ENCODE measurements around the gene RAG2. TPM values are rescaled to one million over a fixed set of nuclear protein-coding genes. Genes with fewer than 3 reads are reported as not detected.

RAG2 gene
- total RNA-seq, 1 donor from 2014 or later: not detected

- intact Hi-C loops (cut with micrococcal nuclease): loop anchor here (5.0 kb wide), 1 partner anchor 52 kb away; no protein-coding TSS in a partner anchor
- H3K4me3 ChIP-seq: no peak overlapping the region
- no peaks in the 10 kb centered on the region for H3K27me3 ChIP-seq (ENCODE audit: low read depth)
- no peak overlapping the region for H3K27ac ChIP-seq (replicated peaks)
- no peaks in the 10 kb centered on the region for H3K36me3 ChIP-seq
- H3K4me1 ChIP-seq: peaks cover 19% of the 10 kb centered on the region
- TF ChIP-seq, protein P1, sequence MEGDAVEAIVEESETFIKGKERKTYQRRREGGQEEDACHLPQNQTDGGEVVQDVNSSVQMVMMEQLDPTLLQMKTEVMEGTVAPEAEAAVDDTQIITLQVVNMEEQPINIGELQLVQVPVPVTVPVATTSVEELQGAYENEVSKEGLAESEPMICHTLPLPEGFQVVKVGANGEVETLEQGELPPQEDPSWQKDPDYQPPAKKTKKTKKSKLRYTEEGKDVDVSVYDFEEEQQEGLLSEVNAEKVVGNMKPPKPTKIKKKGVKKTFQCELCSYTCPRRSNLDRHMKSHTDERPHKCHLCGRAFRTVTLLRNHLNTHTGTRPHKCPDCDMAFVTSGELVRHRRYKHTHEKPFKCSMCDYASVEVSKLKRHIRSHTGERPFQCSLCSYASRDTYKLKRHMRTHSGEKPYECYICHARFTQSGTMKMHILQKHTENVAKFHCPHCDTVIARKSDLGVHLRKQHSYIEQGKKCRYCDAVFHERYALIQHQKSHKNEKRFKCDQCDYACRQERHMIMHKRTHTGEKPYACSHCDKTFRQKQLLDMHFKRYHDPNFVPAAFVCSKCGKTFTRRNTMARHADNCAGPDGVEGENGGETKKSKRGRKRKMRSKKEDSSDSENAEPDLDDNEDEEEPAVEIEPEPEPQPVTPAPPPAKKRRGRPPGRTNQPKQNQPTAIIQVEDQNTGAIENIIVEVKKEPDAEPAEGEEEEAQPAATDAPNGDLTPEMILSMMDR (IDR thresholded peaks at IDR 0.05; ENCODE audit: borderline replicate concordance): no peak
- no peaks in the 10 kb centered on the region for H3K9me3 ChIP-seq (replicated peaks)
- DNase-seq: no peak
Observed at GRCh38 chr11:36620246-36620645, 22.2 kb upstream of the RAG2 start.

GRCh38 chr11:36619502-36619901, 21.5 kb upstream of the RAG2 start:
- Histone ChIP-seq H3K36me3 (no peaks in the 10 kb centered on the region), H3K27me3 (ENCODE audit: low read depth) (no peaks in the 10 kb centered on the region), H3K4me1 (peaks cover 19% of the 10 kb centered on the region), H3K27ac (replicated peaks) (peak overlapping the region; percentile 27), H3K9me3 (replicated peaks) (no peaks in the 10 kb centered on the region), H3K4me3 (peak overlapping the region; percentile 45)
- TF ChIP-seq, protein P1 (IDR thresholded peaks at IDR 0.05; ENCODE audit: borderline replicate concordance): no peak
- intact Hi-C loops (cut with micrococcal nuclease): no loop called here
- no peak for DNase-seq

DNA sequence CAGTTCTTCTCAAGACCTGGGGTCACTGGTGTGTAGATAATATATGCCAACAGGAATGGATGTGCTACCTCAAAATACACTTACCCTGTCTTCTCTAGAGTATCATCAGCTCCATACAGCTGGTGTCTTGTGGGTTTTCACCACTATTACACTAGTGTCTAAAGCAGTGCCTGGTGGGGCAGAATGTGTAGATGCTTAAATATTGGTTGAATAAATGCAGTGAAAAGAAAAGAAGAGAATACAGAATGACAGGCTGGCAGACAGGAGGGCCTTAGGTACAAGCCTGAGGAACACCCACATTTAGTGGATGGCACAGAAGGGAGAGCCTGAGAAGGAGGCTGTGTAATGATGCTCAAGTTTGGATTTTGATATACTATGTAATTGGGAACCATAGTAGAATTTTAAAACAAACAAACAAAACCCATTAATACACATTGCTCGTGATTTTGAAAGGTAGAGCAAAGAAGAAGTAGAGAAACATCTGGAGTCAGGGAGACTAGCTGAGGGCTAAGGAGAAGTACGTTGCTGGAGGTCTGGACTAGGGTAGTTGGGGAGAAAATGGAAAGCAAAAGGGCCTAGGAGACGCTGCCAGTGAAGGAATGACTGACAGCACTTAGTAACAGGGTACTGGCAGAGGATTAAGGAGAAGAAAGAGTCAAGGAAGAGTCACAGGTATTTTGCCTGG, 20.5 kb upstream of the RAG2 start:
- no peaks in the 10 kb centered on the region for H3K9me3 ChIP-seq (replicated peaks)
- peaks cover 19% of the 10 kb centered on the region for H3K4me1 ChIP-seq
- DNase-seq: no peak
- H3K27me3 ChIP-seq (ENCODE audit: low read depth): no peaks in the 10 kb centered on the region
- TF ChIP-seq, protein P1 (IDR thresholded peaks at IDR 0.05; ENCODE audit: borderline replicate concordance): no peak
- H3K27ac ChIP-seq (replicated peaks): peak overlapping the region; percentile 27
- peak overlapping the region; percentile 45 for H3K4me3 ChIP-seq
- no peaks in the 10 kb centered on the region for H3K36me3 ChIP-seq
- intact Hi-C loops (cut with micrococcal nuclease): no loop called here

DNA sequence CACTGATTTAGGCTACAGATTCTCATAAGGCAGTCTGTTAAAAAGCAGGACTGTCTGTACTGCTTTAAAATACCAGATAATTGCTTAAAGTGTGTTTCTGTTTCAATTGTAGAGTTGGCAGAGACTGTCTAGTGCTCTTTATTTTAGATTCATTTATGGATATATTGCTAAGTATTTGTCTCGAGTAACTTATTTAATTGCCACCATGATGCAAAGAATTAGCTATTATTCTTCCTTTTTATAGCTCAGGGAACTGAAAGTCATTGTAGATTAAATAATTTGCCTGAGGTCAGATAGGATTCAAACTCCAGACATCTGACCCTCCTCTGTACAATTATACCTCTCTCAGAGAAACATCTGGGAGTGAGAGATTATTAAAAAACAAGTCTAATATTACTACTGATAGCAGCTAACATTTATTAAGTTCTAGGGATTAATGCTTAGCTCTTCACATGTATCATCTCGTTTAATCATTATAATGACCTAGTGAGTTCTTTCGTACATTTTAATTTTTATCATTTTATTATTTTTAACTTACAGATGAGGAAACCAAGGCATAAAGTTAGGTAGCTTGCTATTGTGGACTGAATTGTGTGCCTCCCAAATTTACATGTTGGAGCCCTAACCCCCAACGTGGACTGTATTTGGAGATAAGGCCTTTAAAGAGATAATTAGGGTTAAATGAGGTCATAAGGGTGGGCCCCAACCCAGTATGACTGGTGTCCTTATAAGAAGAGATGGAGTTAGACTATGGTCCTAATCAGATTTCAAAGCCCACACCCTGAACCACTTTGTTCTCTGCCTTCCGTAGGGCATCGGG, 19.7 kb upstream of the RAG2 start:
- Histone ChIP-seq H3K4me1 (peaks cover 19% of the 10 kb centered on the region), H3K27ac (replicated peaks) (no peak overlapping the region), H3K36me3 (no peaks in the 10 kb centered on the region), H3K27me3 (ENCODE audit: low read depth) (no peaks in the 10 kb centered on the region), H3K9me3 (replicated peaks) (no peaks in the 10 kb centered on the region), H3K4me3 (no peak overlapping the region)
- intact Hi-C loops (cut with micrococcal nuclease): no loop called here
- TF ChIP-seq, protein P1 (IDR thresholded peaks at IDR 0.05; ENCODE audit: borderline replicate concordance): no peak
- no peak for DNase-seq

DNA sequence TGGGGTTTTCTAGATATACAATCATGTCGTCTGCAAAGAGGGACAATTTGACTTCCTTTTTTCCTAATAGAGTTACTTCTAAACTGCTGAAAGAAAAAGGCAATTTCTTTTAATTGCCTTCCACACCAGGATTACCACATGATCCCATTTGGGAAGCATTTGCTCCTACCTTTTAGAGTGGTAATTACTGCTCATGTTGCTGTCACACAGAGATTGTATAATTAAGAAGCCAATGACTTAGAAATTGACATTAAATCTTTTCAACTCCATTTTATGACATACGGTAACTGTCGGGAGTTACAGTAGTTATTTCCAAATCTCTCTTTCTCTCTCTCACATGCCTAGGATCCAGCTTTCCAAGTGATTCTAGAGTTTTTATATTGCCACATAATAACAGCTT, 17.8 kb upstream of the RAG2 start:
- intact Hi-C loops (cut with micrococcal nuclease): no loop called here
- H3K27ac ChIP-seq (replicated peaks): no peak overlapping the region
- DNase-seq: no peak
- peaks cover 12% of the 10 kb centered on the region for H3K36me3 ChIP-seq
- TF ChIP-seq, protein P1 (IDR thresholded peaks at IDR 0.05; ENCODE audit: borderline replicate concordance): no peak
- no peaks in the 10 kb centered on the region for H3K9me3 ChIP-seq (replicated peaks)
- no peak overlapping the region for H3K4me3 ChIP-seq
- H3K27me3 ChIP-seq (ENCODE audit: low read depth): no peaks in the 10 kb centered on the region
- H3K4me1 ChIP-seq: peaks cover 19% of the 10 kb centered on the region
